Left kidney (tissue), 8 donors: ENCODE results near the gene EVPL. TPM values are rescaled to one million over a fixed set of nuclear protein-coding genes. Genes with fewer than 3 reads are reported as not detected.
A peak's percentile ranks its signal among the peaks of the same experiment; 100 is the strongest.
"Not testable (repeated sequence)": the region's sequence is repeated elsewhere in the genome, so short reads cannot be mapped to it uniquely, and the experiment has no call there.

Experiments used
- DNase-seq: peaks from one replicate; pipeline ENCODE4 v3.0.0-alpha.2; 2013
- long read RNA-seq, 8 donors: transcript quantifications; one replicate each; lab custom pipeline, GENCODE V29; 2026
- polyA plus RNA-seq: library from polyadenylated mRNA; unstranded; fragments of 120-200 nt; gene quantifications from one replicate; pipeline ENCODE4 v1.2.1, GENCODE V29; 2013; ENCODE audit not compliant: insufficient read length

The EVPL gene
- 19.8 TPM for polyA plus RNA-seq
- long read RNA-seq, donor 1, result 0 reads
- long read RNA-seq, donor 2, full-length matches to known transcripts, result 1 of 1 reads
- long read RNA-seq, donor 2, partial matches to known transcripts, result 0 of 1 reads
- long read RNA-seq, donor 2, other reads (novel, unspliced or antisense), result 0 of 1 reads
- long read RNA-seq, donor 3, result 0 reads
- long read RNA-seq, donor 4, result 0 reads
- long read RNA-seq, donor 5, result 0 reads
- long read RNA-seq, donor 6, result 0 reads
- long read RNA-seq, donor 7, result 0 reads
- long read RNA-seq, donor 8, partial matches to known transcripts, result 10 of 10 reads
- long read RNA-seq, donor 8, other reads (novel, unspliced or antisense), result 0 of 10 reads

DNA sequence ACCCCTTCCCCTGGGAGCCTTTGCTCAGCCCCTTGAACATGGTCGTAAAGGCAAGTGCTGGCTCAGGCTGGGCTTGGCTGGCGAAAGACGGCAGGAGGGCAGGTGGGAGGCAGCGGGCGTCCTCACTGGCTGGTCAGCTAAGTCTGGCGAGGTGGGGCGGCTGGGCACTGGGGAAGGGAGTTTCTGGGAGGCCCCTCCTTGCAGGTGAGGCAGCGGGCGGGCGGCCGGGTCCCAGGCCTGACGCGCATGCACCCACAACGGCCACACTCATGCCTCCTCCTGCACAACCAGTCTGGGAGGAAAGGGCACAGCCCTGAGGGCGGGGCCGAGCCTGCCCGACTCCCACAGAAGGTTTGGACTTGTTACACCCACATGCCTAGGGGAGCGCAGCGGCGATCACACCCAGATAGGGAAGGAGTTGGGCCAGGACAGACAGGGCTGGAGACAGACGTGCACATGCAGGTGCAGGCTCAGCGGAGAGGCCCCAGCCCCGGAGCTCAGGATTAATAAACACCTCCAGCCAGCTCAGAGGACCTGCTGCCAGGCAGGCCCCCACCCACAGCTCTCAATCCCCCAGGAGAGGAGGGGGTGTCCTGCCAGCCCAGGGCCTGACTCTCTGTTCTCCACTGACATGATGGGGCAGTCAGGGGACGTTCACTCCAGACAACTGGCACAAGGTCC is at the start of gene EVPL:
TSS of gene EVPL (minus strand) at position 148 of the 681 bp plus-strand sequence. CDS start at position 40, 108 bp downstream.
- no peak for DNase-seq

DNA sequence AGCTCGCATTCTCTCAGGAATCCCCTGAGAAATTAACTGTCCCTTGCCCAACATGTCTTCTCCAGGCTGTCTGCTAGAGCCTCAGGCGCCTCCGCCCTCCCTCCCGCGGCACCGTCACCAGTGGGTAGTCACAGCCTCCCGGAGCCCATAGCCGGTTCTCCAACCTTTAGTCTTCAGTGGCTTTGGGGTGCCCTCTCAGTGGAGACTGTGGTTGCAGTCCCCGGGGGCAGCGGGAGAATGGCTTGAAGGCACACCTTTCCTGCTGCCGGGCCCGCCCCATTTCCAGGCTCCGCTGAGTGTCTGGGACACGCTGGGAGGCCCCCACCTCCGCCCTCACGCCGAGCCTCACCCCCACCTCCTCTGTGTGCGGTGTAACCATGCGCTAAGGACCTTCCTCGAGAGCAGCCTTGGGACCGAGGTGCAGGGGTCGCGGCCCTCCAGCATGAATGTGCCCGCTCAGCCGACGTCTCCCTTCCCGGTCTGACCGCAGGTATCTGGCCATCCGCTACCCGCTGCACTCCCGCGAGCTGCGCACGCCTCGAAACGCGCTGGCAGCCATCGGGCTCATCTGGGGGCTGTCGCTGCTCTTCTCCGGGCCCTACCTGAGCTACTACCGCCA is 49.1 kb upstream of the EVPL start:
- no peak for DNase-seq

DNA sequence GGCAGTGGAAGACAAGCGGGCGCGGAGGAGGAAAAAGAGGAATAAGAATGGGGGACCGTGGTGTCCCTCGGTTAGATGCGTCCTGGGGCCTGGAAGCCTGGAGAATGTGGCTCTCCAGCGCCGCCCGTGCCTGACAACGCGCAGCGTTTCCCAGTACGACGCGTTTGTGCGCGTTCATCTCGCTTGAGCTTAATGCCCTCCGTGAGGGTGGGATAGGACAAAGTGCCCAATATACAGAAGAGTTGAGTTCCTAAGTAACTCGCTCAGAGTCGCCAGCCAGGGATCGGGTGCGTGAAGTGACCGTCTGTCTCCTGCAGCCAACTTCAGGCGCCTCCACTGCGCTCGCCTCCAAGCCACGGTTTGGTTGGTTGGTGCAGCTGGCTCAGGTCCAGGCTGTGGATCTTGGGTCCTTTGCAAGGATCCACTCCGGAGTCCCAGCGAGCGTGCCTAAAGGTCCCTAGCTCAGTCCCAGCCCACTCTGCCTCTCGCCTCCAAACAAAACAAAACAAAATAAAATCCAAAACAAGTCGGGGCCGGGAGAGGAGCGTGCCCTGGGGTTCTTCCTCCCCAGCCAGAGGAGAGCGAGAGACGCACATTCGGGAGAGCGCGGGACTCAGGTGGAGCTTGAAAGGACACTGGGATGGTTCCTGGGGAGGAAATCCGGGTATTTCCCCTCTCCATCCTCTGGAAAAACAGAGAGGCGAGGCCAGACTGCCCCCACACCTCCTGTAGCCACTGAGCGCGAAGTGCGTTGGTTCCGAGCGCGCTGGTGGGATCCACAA is 48.4 kb upstream of the EVPL start:
- no peak for DNase-seq

DNA sequence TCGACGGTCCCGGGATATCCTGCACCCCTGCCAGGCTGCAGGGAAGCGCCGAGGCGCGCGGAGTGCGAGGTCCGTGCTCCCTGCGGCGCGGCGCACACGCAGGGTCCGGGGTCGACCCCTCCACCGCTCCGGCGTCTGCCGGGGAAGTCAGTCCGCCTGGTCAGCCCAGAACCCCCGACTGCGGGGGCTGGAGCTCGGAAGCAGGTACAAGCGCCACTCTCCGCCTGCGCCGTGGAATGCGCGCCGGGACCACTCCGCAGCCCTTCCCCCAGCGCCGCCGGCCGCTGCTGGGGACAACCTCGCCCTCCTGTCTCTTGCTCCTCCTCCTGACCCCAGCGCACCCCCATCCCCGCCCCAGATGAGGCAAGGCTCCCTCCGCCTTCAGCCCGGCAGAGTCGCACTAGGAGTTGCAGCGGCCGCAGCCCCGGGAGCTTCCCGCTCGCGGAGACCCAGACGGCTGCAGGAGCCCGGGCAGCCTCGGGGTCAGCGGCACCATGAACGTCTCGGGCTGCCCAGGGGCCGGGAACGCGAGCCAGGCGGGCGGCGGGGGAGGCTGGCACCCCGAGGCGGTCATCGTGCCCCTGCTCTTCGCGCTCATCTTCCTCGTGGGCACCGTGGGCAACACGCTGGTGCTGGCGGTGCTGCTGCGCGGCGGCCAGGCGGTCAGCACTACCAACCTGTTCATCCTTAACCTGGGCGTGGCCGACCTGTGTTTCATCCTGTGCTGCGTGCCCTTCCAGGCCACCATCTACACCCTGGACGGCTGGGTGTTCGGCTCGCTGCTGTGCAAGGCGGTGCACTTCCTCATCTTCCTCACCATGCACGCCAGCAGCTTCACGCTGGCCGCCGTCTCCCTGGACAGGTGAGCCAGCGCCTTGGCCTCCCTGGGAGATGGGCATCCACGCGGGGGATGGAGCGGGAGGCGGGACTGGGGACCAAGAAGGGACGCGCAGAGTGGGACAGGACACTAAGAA is 47.6 kb upstream of the EVPL start, which contains the start of gene GALR2:
TSS of gene GALR2 (plus strand) at position 392 of the 974 bp plus-strand sequence. CDS start at position 495, 103 bp downstream.
- DNase-seq, result no peak

DNA sequence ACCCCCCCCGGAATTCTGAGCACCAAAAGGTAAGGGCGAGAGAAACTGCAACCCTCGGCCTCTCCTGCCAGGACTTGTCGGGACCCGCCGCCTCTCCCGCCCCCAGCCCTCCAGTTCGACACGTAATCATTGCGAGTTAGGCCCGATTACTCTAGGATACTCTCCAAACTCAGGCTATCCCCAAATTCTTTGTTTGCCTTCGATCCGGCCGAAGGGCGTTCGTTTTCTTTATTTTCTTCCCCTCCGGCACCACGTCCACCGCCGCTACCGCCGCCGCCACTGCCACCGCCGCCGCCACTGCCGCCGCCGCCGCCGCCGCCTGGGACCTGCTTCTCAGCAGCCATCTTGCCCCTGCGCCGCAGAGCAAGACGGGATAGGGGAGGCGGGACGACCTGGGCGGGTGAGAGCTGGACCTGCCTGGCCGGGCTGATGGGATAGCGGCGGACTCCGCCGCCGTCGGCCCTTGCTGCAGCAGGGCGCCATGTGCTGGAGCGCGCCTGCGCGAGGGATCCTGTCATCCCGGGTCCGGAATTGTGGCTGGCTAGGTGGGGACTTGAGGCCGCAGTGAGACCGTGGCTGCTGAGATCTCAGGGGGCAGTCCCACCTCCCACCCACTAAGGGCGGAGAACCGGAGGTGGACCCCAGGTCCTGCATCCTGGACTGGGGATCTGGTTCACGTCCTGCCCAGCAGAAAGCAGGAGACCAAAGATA is 45.2 kb upstream of the EVPL start, which contains the start of gene SRP68:
TSS of gene SRP68 (minus strand) at position 370 of the 711 bp plus-strand sequence. CDS start at position 344, 26 bp downstream.
- DNase-seq, result peak; percentile 89

DNA sequence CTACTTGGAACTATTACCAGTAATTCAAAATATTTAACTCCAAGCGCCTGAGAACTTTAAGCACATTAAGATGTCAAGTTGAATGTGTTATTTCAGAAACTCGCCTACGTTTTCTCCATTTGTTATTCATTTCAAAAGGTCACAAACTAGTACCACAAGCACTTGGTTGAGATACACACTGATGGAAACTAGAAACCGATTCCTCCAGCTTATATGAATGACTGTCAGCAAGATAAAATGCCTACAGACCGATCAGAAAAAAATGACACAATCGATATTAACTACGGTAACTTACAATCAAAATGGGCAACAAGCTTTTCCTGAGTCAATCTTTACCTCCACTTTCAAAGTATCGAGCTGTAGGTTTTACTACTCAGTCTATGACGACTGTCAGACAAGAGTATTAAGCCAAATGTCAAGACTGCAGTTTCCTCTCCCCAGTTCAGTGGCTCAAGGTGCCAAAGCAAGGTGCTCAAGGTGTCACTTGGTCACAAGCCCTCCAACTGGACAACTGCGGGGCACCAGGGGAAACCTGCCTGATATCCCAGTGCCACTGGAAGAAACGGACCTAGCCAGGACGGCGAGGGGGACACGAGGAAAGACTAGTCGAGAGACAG is 44.5 kb upstream of the EVPL start:
- DNase-seq, result no peak

DNA sequence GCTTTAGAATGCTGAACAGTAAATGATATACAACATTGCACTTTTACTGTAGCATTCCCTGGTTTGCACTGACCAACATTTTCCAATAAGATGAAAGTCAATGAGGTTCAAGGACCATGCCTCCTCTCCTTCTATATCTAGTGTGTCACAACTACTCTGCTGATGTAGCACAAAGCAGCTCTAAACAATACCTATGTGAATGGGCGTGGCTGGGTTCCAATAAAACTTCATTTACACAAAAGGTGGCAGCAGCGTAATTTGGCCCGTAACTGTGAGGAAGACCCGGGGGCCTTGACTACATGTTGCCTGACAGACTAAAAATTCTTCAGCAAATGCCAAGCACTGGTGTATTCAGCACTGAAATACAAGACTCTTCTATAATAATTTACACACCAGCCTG is 38.7 kb upstream of the EVPL start:
- no peak for DNase-seq

DNA sequence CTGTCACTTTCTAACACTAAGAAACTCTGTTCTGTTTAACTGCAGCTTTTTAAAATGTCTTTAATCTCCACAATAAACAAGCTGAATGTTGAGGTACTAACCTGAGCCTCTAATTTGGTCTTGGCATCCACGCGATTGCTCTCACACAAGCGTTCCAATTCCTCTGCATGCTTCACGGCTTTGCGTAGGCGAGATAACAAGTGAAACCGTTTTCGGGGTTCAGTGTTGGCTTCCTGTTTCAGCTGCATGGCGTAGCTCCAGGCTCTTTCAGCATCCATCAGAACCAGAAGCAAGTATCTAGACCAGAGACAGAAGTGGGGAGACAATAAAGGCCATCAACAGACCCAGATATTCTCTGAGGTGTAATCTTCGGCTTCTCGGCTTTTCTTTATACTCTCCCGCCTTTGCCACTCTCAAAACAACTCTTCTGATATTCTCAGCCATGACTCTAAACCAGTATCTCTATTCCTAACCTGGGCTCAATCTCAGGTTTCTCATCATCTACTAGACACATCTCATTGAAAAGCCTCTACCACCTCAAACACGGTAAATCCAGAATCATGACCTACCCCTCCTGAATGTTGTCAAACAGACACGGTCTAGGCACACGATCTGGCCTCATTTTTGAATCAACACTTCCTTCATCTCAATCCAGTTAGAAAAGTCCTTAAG is 36.9 kb upstream of the EVPL start:
- DNase-seq, result no peak

DNA sequence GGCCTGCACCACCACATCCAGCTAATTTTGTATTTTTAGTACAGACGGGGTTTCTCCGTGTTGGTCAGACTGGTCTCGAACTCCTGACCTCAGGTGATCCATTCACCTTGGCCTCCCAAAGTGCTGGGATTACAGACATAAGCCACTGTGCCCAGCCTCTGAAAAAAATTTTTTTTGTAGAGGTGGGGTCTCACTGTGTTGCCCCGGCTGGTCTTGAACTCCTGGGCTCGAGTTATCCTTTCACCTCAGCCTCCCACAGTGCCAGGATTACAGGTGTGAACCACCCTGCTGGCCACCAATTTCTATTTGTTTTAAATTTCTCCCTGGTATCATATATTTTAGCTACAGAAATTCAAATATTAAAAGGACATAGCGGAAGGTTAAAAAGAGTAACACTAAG is 31.2 kb upstream of the EVPL start:
- DNase-seq, result not testable (repeated sequence)

DNA sequence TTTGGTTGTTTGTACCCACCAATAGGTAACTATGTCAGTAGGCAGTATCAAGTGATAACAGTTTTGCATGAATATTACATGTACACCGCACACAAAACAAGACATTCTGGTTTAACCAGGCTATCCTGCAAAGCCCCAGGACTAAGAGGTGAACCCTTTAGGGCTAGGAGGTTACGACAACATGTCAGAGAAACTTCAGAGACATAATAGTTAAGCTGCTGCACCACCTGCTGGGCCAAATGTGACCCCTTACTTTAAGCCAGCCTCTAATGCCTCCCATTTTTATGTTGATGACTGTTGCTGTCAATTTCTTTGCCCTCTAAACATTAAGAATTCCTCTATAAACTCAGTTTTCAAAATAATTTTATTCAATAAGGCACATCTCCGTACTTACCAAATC is 29.8 kb upstream of the EVPL start:
- DNase-seq, result no peak

DNA sequence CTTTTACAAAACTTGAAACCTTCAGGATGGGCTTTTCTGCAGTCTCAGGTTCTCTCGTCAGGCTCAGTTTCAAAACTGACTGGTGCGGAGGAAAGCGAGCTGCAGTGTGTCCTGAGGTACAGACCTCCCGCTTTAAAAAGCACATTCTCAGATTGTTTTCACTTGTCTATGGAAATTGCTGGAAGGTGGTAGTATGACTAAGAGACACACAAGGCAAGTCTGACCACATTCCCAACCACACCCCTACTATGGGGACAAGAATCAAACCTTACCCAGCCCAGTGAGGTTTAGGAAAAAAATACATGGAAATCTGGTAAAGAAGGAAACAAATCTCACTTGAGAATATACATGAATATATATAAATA is 27.0 kb upstream of the EVPL start:
- no peak for DNase-seq

DNA sequence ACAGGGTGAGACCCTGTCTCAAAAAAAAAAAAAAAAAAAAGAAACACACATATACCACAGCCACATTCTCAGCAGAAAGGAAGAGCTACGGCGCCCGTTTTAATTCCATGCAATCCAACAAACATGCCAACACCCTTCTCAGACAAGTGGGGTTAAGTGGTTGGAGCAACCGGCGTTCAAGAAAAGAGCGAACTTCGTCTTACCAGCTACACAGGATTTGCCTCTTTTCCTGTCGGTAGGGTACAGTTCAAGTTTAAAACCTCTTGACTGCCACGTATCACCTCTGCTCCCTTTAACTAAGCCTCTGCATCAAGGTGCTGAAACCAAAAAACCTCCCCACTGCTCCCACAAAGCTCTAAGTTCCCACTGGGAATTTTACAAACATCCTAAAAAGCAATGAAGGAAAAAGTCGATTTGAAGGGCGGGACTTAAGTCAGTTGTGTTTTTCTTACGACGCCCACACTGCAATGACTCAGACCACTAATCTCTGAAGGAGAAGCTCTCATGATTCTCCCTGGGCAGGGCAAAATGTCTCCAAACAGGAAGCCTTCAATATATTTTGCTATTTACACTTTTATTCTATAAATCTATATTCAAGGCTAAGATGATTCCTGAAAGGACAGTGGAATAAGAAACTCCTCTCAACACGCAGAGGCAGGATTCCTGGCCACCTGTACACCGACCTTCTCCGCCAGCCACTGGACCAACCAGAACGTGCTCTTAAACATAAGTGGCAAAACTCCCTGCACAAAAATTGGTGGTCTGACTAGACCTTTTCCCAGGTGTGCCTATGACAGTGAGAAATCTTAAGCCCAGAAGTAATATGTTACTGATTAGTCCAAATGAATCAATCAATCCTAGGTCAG is 26.4 kb upstream of the EVPL start:
- no peak for DNase-seq

DNA sequence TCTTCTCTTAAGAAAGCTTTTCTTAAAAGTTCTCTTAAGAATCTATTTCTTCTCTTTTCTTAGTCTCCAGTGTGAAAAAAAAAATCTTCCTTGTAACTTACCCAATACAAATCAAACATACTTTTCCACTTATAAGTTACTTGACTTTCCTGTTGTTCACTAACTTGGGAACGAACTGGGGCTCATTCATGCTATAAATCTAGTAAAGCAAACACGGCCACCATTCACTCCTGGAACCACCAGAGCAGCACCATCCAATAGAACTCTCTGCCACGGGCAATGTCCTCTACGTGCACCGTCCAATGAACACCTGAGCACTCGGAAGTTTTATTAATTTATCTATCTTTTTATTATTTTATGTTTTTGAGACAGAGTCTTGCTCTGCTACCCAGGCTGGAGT is 24.5 kb upstream of the EVPL start:
- no peak for DNase-seq

DNA sequence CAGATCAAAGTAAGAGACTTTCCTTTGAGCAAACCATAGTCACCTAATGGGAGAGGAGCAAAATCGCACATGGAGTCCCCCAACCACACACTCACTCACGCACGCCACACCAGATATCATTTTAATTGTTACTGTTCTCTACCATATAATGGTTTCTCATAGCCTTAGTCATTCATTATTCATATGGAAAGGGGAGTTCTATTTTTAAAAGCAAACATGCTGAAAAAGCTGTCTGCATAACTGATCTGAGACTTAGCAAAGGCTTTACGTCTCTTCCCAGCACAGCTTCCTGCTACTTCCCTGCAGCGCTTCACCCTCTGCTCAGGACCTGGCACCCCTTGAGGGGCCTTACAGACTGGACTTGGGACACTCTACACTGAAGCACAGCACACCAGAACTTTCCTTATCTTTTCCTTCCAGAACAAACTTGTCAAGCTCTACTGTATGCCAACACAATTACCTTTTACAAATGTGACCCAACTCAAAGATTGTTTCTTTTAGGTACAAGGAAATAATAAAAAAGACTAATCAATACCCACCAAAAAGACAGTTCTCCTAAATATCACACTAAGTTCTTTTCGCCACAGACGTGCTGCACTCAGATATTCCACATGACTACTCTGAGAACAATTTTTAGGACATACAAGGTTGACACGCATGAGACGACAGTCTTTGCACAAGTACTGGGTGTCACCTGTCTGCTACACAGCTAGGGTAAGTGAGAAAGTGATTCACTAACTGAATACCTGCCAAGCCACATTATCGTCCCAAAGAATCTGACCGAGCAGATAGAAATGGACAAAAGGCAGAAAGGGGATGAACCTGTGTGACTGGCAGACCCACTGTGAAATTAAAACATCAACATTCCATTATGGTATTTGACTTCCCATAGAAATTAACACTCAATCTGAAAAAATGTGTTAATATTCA is 23.7 kb upstream of the EVPL start:
- DNase-seq, result no peak

DNA sequence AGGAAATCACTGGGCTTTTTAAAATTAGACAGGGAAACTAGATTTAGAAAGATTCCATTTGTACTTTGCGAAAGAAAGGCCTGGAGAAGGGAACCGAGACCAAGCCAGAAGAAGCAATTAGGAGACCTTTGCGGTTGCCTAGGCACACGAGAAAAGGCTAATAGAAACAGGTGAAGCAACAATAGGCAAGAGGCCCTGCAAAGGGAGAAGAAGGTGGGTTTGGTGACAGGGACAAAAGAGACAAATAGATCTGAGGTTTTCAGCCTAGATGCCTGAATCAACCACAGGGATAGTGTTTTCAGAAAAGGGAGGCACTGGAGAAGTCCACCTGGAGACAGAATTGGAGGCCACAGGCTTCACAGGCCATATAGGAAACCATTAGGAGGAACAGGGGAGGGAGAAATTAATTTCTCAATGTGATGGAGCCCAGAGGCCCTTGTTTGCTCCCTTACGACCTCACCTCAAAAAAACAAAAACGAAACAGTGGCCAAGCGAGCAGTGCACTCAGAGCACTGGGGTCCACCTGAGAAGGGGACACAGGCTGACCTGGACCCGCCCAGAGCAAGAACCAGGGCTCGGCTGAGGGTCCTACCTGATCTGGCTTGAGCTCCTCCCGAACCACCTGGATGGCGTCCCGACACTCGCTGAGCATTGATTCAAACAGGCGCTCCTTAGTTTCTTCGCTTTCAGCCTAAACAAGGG is 22.9 kb upstream of the EVPL start:
- DNase-seq, result no peak

DNA sequence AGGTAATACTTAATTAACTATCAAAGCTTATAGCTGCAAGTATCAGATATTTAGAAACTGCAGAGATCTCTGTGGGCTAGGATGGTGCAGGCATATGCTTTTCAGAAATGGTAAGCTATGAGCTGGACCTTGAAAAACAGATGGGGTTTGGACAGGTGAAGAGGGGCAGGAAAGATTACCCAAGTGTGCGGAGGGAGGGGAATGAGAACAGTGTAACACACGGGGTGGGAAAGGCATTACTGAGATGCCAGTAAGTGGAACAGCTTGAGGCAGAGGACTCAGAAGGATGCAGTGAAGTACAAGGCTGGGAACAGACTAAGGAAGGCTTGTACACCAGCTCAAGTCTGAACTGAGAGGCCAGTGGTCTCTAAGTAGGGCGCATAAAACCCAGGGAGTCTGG is 22.1 kb upstream of the EVPL start:
- DNase-seq, result no peak
